K562 (cell line): ENCODE measurements around the gene FAM118B. TPM values are rescaled to one million over a fixed set of nuclear protein-coding genes. Genes with fewer than 3 reads are reported as not detected.

Source experiments
- ARID2 ChIP-seq: fragments of 450-650 bp; IDR thresholded peaks from 2 replicates; pipeline ENCODE4 v1.6.1; 2017; ENCODE audit warnings: antibody characterized with exemption, mild to moderate bottlenecking
- E4F1 ChIP-seq: fragments of 250-450 bp; sonication (Bioruptor Pico); IDR thresholded peaks from 2 replicates; pipeline ENCODE4 v1.5.0; 2021; ENCODE audit warnings: mild to moderate bottlenecking, borderline replicate concordance
- EHMT2 ChIP-seq: fragments of 450-650 bp; IDR thresholded peaks from 2 replicates; pipeline ENCODE4 v1.6.1; 2018; ENCODE audit warnings: antibody characterized with exemption
- ETS2 ChIP-seq: IDR thresholded peaks from 2 replicates; pipeline ENCODE4 v1.6.1; 2016; ENCODE audit warnings: borderline replicate concordance, missing genetic modification characterization, mild to moderate bottlenecking, moderate library complexity, missing compliant biosample characterization; ENCODE audit not compliant: poor library complexity, severe bottlenecking
- FIP1L1 ChIP-seq: fragments of 200-400 bp; formaldehyde crosslinking; IDR thresholded peaks from 2 replicates; pipeline ENCODE4 v1.6.1; 2018; ENCODE audit warnings: mild to moderate bottlenecking, low read depth, low read length; ENCODE audit not compliant: poor library complexity, severe bottlenecking
- KDM4B ChIP-seq, 2 experiments: fragments of 450-650 bp in 1 of 2; sonication (generic) in 1 of 2; IDR thresholded peaks; 2 replicates each; pipeline ENCODE4 v1.6.1; 2016 to 2017; ENCODE audit warnings: borderline replicate concordance in 2 of 2, antibody characterized with exemption in 1 of 2, low read depth in 1 of 2, mild to moderate bottlenecking in 1 of 2
- NEUROD1 ChIP-seq: fragments of 150-350 bp; IDR thresholded peaks from 2 replicates; pipeline ENCODE4 v1.6.1; 2014; ENCODE audit warnings: borderline replicate concordance, low read length, low read depth; ENCODE audit not compliant: partially characterized antibody
- NFYB ChIP-seq: IDR thresholded peaks from 2 replicates; pipeline ENCODE4 v1.6.1; 2011; ENCODE audit warnings: mild to moderate bottlenecking, moderate library complexity; ENCODE audit not compliant: insufficient read length; ENCODE audit errors: extremely low read depth
- RBM25 ChIP-seq: fragments of 200-400 bp; formaldehyde crosslinking; IDR thresholded peaks from 2 replicates; pipeline ENCODE4 v1.6.1; 2018; ENCODE audit warnings: low read length, low read depth, moderate library complexity; ENCODE audit not compliant: severe bottlenecking
- SMAD1 ChIP-seq: fragments of 150-350 bp; IDR thresholded peaks from 2 replicates; pipeline ENCODE4 v1.6.1; 2014; ENCODE audit warnings: low read length, low read depth; ENCODE audit not compliant: partially characterized antibody
- SNIP1 ChIP-seq: fragments of 450-650 bp; IDR thresholded peaks from 2 replicates; pipeline ENCODE4 v1.7.1; 2017; ENCODE audit warnings: low read depth, mild to moderate bottlenecking
- SRSF9 ChIP-seq: fragments of 200-400 bp; formaldehyde crosslinking; IDR thresholded peaks from 2 replicates; pipeline ENCODE4 v1.6.1; 2017; ENCODE audit warnings: low read depth, low read length, borderline replicate concordance
- SUPT5H ChIP-seq: fragments of 450-650 bp; IDR thresholded peaks from 2 replicates; pipeline ENCODE4 v1.6.1; 2016
- ZBTB7A ChIP-seq: IDR thresholded peaks from 2 replicates; pipeline ENCODE4 v1.6.1; 2011; ENCODE audit warnings: low read depth, mild to moderate bottlenecking, low read length, moderate library complexity, borderline replicate concordance; ENCODE audit not compliant: control insufficient read depth
- ZEB2 ChIP-seq: fragments of 450-650 bp; IDR thresholded peaks from 2 replicates; pipeline ENCODE4 v1.6.1; 2016
- ZNF212 ChIP-seq: fragments of 450-650 bp; formaldehyde crosslinking; IDR thresholded peaks from 2 replicates; pipeline ENCODE4 v1.4.0; 2020; ENCODE audit warnings: mild to moderate bottlenecking
- ZNF57 ChIP-seq: fragments of 450-650 bp; formaldehyde crosslinking; IDR thresholded peaks from 2 replicates; pipeline ENCODE4 v1.4.0; 2020; ENCODE audit warnings: mild to moderate bottlenecking, moderate library complexity
- ZNF668 ChIP-seq: fragments of 250-450 bp; sonication (Bioruptor Pico); IDR thresholded peaks from 2 replicates; pipeline ENCODE4 v1.8.0; 2022; ENCODE audit warnings: mild to moderate bottlenecking, inconsistent platforms
- ZNF695 ChIP-seq: fragments of 450-650 bp; formaldehyde crosslinking; IDR thresholded peaks from 2 replicates; pipeline ENCODE4 v1.4.0; 2020; ENCODE audit warnings: mild to moderate bottlenecking, moderate library complexity
- polyA plus RNA-seq, 8 experiments: library from polyadenylated mRNA; depleted of rRNA in 4 of 8; stranded (reverse) in 5 of 8; unstranded in 3 of 8; fragments of >200 nt; fragmentation: Nextera tagmentation in 2 of 8; fragmentation: Illumina TruSeq in 1 of 8; extraction: Ambion mirVana in 2 of 8; extraction: Trizol in 1 of 8; gene quantifications; 2 replicates each; pipeline versions ENCODE4 v1.2.1 to v1.2.3, GENCODE V29; 2011 to 2014; ENCODE audit warnings: inconsistent platforms in 1 of 8, missing spikeins in 1 of 8
- total RNA-seq, 7 experiments: library from RNA; depleted of rRNA in 6 of 7; stranded (reverse); fragments of >200 nt in 6 of 7; fragmentation: Illumina TruSeq in 2 of 7; extraction: Trizol in 2 of 7; gene quantifications; 2 replicates each; pipeline versions ENCODE4 v1.2.1 to v1.2.3, GENCODE V29; 2011 to 2021; ENCODE audit warnings: low replicate concordance in 1 of 7
- TF ChIP-seq, protein P1 (sequence below): fragments of 250-450 bp; sonication (Bioruptor Pico); IDR thresholded peaks from 2 replicates; pipeline ENCODE4 v1.5.0; 2021; ENCODE audit warnings: mild to moderate bottlenecking, moderate library complexity
- TF ChIP-seq, protein P2 (sequence below), 2 experiments: fragments of 450-650 bp; IDR thresholded peaks; 2 replicates each; pipeline ENCODE4 v1.6.1; 2016

The FAM118B gene
- total and polyA plus RNA-seq, 9 of the 15 experiments (the other 6 are each of a cell fraction or from before 2014, with no cell fraction given): 12.0 to 49.0 (median 22.1) TPM

GRCh38 chr11:126303623-126304456 lies 92.3 kb downstream of the FAM118B start, which contains the start of gene DCPS (continued):
- TF ChIP-seq EHMT2 (no peak), ZEB2 (no peak), ZBTB7A (peak; percentile 65; the same call in 1 of the 2 replicates), SNIP1 (no peak), ZNF57 (no peak), ZNF695 (CRISPR knock-in tag) (no peak), ETS2 (tag) (no peak), RBM25 (no peak), SMAD1 (no peak), ZNF668 (CRISPR knock-in tag) (no peak), SUPT5H (peak; percentile 98), SRSF9 (no peak), ZNF212 (CRISPR knock-in tag) (no peak), FIP1L1 (peak; percentile 87), NEUROD1 (no peak), ARID2 (no peak), KDM4B (IDR thresholded peaks at IDR 0.05; ENCODE audit: borderline replicate concordance in 2 of 2, low read depth in 1 of 2) (no peak; a peak in 1 of 4 replicates), NFYB (no peak), E4F1 (no peak)
- TF ChIP-seq, protein P1, sequence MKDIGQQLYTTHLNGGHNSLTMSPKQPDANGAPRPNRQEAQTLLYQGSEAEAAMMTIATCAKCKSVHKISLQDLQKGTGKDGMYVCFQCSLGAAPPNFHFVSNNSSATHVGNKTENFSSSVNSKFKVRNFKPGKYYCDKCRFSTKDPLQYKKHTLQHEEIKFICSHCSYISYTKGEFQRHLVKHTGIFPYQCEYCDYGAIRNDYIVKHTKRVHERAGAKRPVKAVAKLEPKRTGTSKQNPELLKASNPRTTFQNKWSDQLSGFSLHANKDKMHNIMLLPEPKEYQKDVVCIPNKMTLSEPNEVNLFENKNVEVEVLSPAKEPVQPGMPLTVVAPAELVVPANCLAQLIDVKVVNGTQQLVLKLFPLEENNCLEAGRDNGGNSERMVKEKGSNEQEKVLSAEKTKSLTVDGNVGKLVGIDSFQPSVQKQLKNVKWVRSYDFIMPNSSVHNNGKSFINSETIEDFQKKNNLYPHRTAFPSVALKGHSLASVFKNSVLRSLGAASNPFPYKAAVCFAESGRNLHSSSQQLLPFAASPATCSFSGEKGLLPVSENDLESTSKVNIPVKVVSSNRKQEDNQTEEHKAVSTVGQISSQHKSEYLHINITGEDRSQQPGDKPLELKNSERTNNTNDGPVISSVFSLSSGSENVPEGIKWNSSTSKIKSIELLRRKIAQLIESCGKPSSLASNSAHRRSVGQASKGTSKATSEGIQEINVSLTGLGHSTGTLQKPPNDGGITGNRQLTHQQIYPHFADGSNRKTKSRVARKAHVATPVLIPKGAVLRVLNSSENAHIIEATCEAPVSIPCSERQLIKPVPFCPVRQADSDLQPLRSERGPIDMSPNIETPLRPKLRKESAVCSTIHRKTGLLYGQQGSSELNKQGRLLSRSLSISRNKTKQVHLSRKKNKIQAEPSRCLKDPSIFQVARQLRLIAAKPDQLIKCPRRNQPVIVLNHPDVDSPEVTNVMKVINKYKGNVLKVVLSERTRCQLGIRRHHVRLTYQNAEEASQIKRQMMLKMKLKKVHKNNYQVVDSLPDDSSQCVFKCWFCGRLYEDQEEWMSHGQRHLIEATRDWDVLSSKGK (CRISPR knock-in tag): no peak
- TF ChIP-seq, protein P2, sequence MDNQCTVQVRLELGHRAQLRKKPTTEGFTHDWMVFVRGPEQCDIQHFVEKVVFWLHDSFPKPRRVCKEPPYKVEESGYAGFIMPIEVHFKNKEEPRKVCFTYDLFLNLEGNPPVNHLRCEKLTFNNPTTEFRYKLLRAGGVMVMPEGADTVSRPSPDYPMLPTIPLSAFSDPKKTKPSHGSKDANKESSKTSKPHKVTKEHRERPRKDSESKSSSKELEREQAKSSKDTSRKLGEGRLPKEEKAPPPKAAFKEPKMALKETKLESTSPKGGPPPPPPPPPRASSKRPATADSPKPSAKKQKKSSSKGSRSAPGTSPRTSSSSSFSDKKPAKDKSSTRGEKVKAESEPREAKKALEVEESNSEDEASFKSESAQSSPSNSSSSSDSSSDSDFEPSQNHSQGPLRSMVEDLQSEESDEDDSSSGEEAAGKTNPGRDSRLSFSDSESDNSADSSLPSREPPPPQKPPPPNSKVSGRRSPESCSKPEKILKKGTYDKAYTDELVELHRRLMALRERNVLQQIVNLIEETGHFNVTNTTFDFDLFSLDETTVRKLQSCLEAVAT (IDR thresholded peaks at IDR 0.05): no peak
